Measurements from ENCODE around the gene RPA3. TPM values are rescaled to one million over a fixed set of nuclear protein-coding genes. Genes with fewer than 3 reads are reported as not detected.

The RPA3 gene
- total RNA-seq, 1 experiment from 2014 or later, result 61.4 TPM

DNA sequence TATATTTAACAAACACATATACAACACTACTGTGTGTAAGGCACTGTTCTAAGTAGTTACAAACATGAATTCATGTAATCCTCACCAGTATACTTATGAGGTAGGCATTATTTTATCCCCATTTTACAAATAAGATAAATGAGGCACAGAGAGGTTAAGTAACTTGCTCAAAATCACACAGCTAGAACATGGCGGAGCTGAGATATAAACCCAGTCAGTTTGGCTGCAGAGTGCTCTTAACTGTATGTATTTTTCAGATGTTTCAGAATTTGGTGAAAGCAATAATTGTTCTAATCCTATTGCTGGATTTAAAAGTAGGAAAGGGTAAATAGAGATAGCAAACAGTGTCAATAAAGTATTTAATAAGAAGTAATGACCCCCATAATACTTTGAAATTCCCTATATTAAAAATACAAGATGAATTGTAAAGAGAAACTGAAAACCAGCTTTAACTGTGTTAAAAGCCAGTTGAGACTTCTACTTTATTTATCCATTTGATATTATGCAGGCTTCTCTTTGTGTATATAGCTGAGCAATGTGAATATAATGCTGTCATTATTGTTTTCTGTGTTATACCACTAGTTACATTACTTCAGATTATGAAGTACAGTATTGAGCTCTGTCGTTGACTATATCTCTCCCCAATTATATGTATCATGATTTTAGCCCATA is 32.3 kb upstream of the RPA3 start:
- DNase-seq (ENCODE audit: low spot score), result no peak
- POLR2A ChIA-PET (ENCODE audit: low non-redundant PET), result no interaction called here
- CTCF ChIA-PET, result no interaction called here

DNA sequence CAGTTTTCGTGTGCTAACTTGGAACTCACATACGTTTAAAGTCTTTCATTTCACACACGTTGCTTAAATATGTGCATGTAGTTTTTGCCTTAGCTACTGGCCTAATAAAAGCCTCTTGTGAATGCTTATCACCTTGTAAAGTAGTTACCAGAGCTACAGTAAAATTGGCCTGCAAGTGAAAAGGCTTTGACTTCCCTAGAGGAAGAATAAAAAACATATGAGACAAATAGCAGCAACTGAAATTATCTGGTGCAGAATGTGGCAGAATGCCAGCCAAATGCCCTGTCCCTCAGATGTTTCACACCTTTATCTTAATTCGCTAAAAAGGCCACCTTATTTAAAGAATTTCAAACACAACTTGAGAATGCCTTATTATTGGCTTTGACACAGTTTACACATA is 28.1 kb upstream of the RPA3 start:
- no peaks in the 10 kb centered on the region for H3K9me3 ChIP-seq (ENCODE audit: low read depth, low read length, poor library complexity, severe bottlenecking)
- H3K4me1 ChIP-seq (ENCODE audit: insufficient read depth, low read length, poor library complexity, severe bottlenecking), result no peaks in the 10 kb centered on the region
- ChIA-PET CTCF (no interaction called here), POLR2A (ENCODE audit: low non-redundant PET) (no interaction called here)
- H3K36me3 ChIP-seq (ENCODE audit: insufficient read depth, low read length, poor library complexity, severe bottlenecking), result no peaks in the 10 kb centered on the region
- no peak for DNase-seq (ENCODE audit: low spot score)
- intact Hi-C loops (cut with micrococcal nuclease; ENCODE audit: unreplicated experiment), result no loop called here
- no peak overlapping the region for H3K4me3 ChIP-seq (ENCODE audit: low read depth, low read length, poor library complexity, severe bottlenecking)
- no peaks in the 10 kb centered on the region for H3K27me3 ChIP-seq (replicated peaks; ENCODE audit: insufficient read depth, low read depth, low read length, poor library complexity)
- BruUV-seq (replicated peaks), result no TSS peak
- TF ChIP-seq, protein P1, sequence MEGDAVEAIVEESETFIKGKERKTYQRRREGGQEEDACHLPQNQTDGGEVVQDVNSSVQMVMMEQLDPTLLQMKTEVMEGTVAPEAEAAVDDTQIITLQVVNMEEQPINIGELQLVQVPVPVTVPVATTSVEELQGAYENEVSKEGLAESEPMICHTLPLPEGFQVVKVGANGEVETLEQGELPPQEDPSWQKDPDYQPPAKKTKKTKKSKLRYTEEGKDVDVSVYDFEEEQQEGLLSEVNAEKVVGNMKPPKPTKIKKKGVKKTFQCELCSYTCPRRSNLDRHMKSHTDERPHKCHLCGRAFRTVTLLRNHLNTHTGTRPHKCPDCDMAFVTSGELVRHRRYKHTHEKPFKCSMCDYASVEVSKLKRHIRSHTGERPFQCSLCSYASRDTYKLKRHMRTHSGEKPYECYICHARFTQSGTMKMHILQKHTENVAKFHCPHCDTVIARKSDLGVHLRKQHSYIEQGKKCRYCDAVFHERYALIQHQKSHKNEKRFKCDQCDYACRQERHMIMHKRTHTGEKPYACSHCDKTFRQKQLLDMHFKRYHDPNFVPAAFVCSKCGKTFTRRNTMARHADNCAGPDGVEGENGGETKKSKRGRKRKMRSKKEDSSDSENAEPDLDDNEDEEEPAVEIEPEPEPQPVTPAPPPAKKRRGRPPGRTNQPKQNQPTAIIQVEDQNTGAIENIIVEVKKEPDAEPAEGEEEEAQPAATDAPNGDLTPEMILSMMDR (conservative IDR thresholded peaks at IDR 0.05; ENCODE audit: low read depth, low read length), result no peak
- TF ChIP-seq EZH2 (IDR thresholded peaks at IDR 0.05; ENCODE audit: borderline replicate concordance, low read depth, low read length, poor library complexity, severe bottlenecking), result no peak
- no peak overlapping the region for H3K27ac ChIP-seq (ENCODE audit: low read depth, low read length, poor library complexity, severe bottlenecking)

More for the DNA sequence above, 32.3 kb upstream of the RPA3 start:
- Histone ChIP-seq H3K4me3 (ENCODE audit: low read depth, low read length, poor library complexity, severe bottlenecking) (no peak overlapping the region), H3K4me1 (ENCODE audit: insufficient read depth, low read length, poor library complexity, severe bottlenecking) (no peaks in the 10 kb centered on the region), H3K9me3 (ENCODE audit: low read depth, low read length, poor library complexity, severe bottlenecking) (no peaks in the 10 kb centered on the region), H3K27me3 (replicated peaks; ENCODE audit: insufficient read depth, low read depth, low read length, poor library complexity) (no peaks in the 10 kb centered on the region), H3K27ac (ENCODE audit: low read depth, low read length, poor library complexity, severe bottlenecking) (no peak overlapping the region), H3K36me3 (ENCODE audit: insufficient read depth, low read length, poor library complexity, severe bottlenecking) (no peaks in the 10 kb centered on the region)
- no TSS peak for BruUV-seq (replicated peaks)
- TF ChIP-seq, protein P1 (conservative IDR thresholded peaks at IDR 0.05; ENCODE audit: low read depth, low read length), result no peak
- no peak for TF ChIP-seq EZH2 (IDR thresholded peaks at IDR 0.05; ENCODE audit: borderline replicate concordance, low read depth, low read length, poor library complexity, severe bottlenecking)
- intact Hi-C loops (cut with micrococcal nuclease; ENCODE audit: unreplicated experiment), result no loop called here

DNA sequence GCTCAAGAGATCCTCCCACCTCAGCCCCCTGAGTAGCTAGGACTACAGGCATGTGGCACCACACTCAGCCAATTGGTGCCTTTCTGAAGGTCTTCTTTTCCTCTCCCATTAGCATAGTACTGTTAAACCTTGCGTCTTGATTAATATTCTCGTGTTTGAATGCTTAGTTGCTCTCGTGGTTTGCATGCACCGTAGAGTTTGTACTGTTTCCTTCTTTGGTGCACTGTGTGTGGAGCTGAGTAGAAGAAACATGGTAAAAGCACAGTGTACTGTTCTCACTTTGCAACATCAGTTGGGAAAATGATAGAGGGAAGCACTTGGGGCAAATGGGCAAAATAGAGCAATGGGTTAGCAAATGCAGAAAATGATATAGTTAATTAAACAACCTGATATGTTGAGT is 27.6 kb upstream of the RPA3 start:
- H3K36me3 ChIP-seq (ENCODE audit: insufficient read depth, low read length, poor library complexity, severe bottlenecking), result no peaks in the 10 kb centered on the region
- TF ChIP-seq, protein P1 (conservative IDR thresholded peaks at IDR 0.05; ENCODE audit: low read depth, low read length), result no peak
- TF ChIP-seq EZH2 (IDR thresholded peaks at IDR 0.05; ENCODE audit: borderline replicate concordance, low read depth, low read length, poor library complexity, severe bottlenecking), result no peak
- H3K27ac ChIP-seq (ENCODE audit: low read depth, low read length, poor library complexity, severe bottlenecking), result no peak overlapping the region
- CTCF ChIA-PET, result no interaction called here
- DNase-seq (ENCODE audit: low spot score), result no peak
- no TSS peak for BruUV-seq (replicated peaks)
- no peaks in the 10 kb centered on the region for H3K27me3 ChIP-seq (replicated peaks; ENCODE audit: insufficient read depth, low read depth, low read length, poor library complexity)
- intact Hi-C loops (cut with micrococcal nuclease; ENCODE audit: unreplicated experiment), result no loop called here
- H3K4me3 ChIP-seq (ENCODE audit: low read depth, low read length, poor library complexity, severe bottlenecking), result no peak overlapping the region
- H3K4me1 ChIP-seq (ENCODE audit: insufficient read depth, low read length, poor library complexity, severe bottlenecking), result no peaks in the 10 kb centered on the region
- POLR2A ChIA-PET (ENCODE audit: low non-redundant PET), result no interaction called here
- no peaks in the 10 kb centered on the region for H3K9me3 ChIP-seq (ENCODE audit: low read depth, low read length, poor library complexity, severe bottlenecking)
